Stimulated activated naive CD8-positive, alpha-beta T cell treated with anti-CD3 and anti-CD28 coated beads, Interleukin-15, Interleukin-2, amounts not matched to agents 100 U/mL and 50 U/mL, for 24 hours (primary cell): ENCODE data around the gene CYB5A.
"Not testable (repeated sequence)": the region's sequence is repeated elsewhere in the genome, so short reads cannot be mapped to it uniquely, and the experiment has no call there.

Experiments
- ATAC-seq: fragments of 150-1000 bp; cut with Tn5 transposase; one replicate; pipeline ENCODE4 v1.10.0; 2021
- DNase-seq: peaks from one replicate; pipeline ENCODE4 v3.0.0; 2021

The CYB5A gene

GRCh38 chr18:74294526-74294925 is 2.8 kb upstream of the CYB5A start:
- no peak for ATAC-seq
- no peak for DNase-seq

- not testable (repeated sequence) for DNase-seq, ATAC-seq
These were observed 1.2 kb upstream of the CYB5A start for GRCh38 chr18:74292982-74293381.

- ATAC-seq (no peak), DNase-seq (no peak)
These were observed 737 bp upstream of the CYB5A start for GRCh38 chr18:74292541-74292858.

- ATAC-seq (no peak), DNase-seq (no peak)
These were observed 342 bp downstream of the CYB5A start for GRCh38 chr18:74291472-74291770.

GRCh38 chr18:74290794-74291471 is 830 bp downstream of the CYB5A start:
- ATAC-seq (no peak), DNase-seq (no peak)

GRCh38 chr18:74290021-74290420 is 1.7 kb downstream of the CYB5A start:
- no peak for ATAC-seq
- no peak for DNase-seq

GRCh38 chr18:74289137-74289536 is 2.6 kb downstream of the CYB5A start:
- no peak for ATAC-seq
- no peak for DNase-seq

GRCh38 chr18:74288730-74289129 is 3.0 kb downstream of the CYB5A start:
- DNase-seq (no peak), ATAC-seq (no peak)

GRCh38 chr18:74288041-74288440 is 3.7 kb downstream of the CYB5A start:
- ATAC-seq (no peak), DNase-seq (no peak)

GRCh38 chr18:74286856-74287255 is 4.9 kb downstream of the CYB5A start:
- ATAC-seq (no peak), DNase-seq (no peak)

GRCh38 chr18:74286106-74286855 is 5.5 kb downstream of the CYB5A start:
- ATAC-seq: no peak
- DNase-seq: no peak

GRCh38 chr18:74285583-74285982 is 6.2 kb downstream of the CYB5A start:
- not testable (repeated sequence) for ATAC-seq

GRCh38 chr18:74284980-74285355 is 6.8 kb downstream of the CYB5A start:
- DNase-seq (no peak), ATAC-seq (no peak)

More at GRCh38 chr18:74285583-74285982, 6.2 kb downstream of the CYB5A start:
- DNase-seq: not testable (repeated sequence)

GRCh38 chr18:74284191-74284979 is 7.4 kb downstream of the CYB5A start:
- DNase-seq (no peak), ATAC-seq (no peak)

- DNase-seq (no peak), ATAC-seq (no peak)
These were observed 8.1 kb downstream of the CYB5A start for GRCh38 chr18:74283646-74284045.

GRCh38 chr18:74282755-74283554 is 8.8 kb downstream of the CYB5A start:
- ATAC-seq (peak; percentile 47), DNase-seq (no peak)

GRCh38 chr18:74281980-74282754 is 9.6 kb downstream of the CYB5A start:
- ATAC-seq: no peak
- DNase-seq: no peak

- ATAC-seq (no peak), DNase-seq (no peak)
These were observed 10.5 kb downstream of the CYB5A start for GRCh38 chr18:74281011-74281979.

GRCh38 chr18:74278983-74279382 is 12.8 kb downstream of the CYB5A start:
- no peak for DNase-seq

GRCh38 chr18:74278058-74278457 is 13.7 kb downstream of the CYB5A start:
- ATAC-seq (no peak), DNase-seq (no peak)

More at GRCh38 chr18:74278983-74279382, 12.8 kb downstream of the CYB5A start:
- ATAC-seq: no peak
